ENCODE results near the gene ZNF521. TPM values are rescaled to one million over a fixed set of nuclear protein-coding genes. Genes with fewer than 3 reads are reported as not detected.

The ZNF521 gene
- total RNA-seq, 2 experiments from 2014 or later: 0.85 to 2.8 TPM

DNA sequence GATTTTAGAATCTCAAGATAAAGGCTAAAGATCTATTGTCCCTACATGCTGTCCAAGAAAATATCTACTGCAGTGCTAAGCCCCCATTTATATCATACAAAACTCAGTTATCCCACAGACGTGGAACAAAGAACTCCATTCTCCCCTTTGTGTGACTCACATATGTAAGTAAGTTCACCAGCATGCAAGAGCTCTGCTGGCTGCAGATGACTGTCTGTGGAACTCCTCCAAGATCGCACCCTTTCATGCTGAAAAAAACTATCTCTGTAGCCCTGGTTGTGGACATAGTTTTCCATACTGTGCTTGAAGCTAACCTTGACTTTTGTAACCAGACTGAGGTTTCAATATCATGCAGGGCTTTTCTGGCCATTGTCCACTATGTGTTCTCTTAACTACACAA, 207.1 kb downstream of the ZNF521 start:
- no TSS peak for BruUV-seq (replicated peaks)
- no peaks in the 10 kb centered on the region for H3K9me2 ChIP-seq (ENCODE audit: insufficient read depth, low read length)

DNA sequence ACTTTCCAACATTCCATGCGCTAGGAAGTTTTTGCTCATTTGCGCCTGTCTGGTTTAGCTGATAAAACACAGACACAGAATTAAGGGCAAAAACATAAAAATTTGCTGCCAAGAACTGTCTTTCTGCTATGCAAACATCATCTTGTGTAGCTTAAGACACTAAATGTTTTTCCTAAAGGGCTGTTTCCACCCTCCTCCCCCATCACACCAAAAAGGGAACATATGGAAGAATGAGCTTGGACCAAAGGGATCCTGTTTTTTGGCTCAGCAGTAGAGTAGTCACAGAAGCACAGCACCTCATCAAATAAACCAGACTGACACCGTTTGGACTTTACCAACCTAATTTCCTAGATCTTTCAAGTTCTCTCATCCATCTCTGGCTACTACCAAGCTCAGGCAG, 210.1 kb downstream of the ZNF521 start:
- POLR2A ChIA-PET: interaction anchor here (0.6 kb wide), 1 partner anchor 14 kb away, joined by 3 read pairs; no protein-coding TSS in a partner anchor
- intact Hi-C loops (cut with micrococcal nuclease; ENCODE audit: unreplicated experiment): no loop called here

More for the DNA sequence above, 207.1 kb downstream of the ZNF521 start:
- Histone ChIP-seq H3K27ac (ENCODE audit: low read depth, low read length, poor library complexity, severe bottlenecking) (no peak overlapping the region), H3K4me2 (ENCODE audit: low read length) (no peak overlapping the region), H3K9me3 (ENCODE audit: low read length) (no peaks in the 10 kb centered on the region), H3K36me3 (ENCODE audit: insufficient read depth, low read length) (no peaks in the 10 kb centered on the region), H3K4me1 (ENCODE audit: insufficient read depth, low read length, poor library complexity, severe bottlenecking) (no peaks in the 10 kb centered on the region), H4K20me1 (ENCODE audit: insufficient read depth, low read length) (no peaks in the 10 kb centered on the region), H3K4me3 (ENCODE audit: low read depth, low read length, poor library complexity, severe bottlenecking) (no peak overlapping the region), H3K79me2 (ENCODE audit: insufficient read depth, low read depth, low read length) (no peaks in the 10 kb centered on the region), H2AFZ (ENCODE audit: low read length) (no peak overlapping the region)
- ChIA-PET POLR2A (no interaction called here), CTCF (ENCODE audit: unreplicated experiment) (no interaction called here)
- TF ChIP-seq, protein P1, sequence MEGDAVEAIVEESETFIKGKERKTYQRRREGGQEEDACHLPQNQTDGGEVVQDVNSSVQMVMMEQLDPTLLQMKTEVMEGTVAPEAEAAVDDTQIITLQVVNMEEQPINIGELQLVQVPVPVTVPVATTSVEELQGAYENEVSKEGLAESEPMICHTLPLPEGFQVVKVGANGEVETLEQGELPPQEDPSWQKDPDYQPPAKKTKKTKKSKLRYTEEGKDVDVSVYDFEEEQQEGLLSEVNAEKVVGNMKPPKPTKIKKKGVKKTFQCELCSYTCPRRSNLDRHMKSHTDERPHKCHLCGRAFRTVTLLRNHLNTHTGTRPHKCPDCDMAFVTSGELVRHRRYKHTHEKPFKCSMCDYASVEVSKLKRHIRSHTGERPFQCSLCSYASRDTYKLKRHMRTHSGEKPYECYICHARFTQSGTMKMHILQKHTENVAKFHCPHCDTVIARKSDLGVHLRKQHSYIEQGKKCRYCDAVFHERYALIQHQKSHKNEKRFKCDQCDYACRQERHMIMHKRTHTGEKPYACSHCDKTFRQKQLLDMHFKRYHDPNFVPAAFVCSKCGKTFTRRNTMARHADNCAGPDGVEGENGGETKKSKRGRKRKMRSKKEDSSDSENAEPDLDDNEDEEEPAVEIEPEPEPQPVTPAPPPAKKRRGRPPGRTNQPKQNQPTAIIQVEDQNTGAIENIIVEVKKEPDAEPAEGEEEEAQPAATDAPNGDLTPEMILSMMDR (conservative IDR thresholded peaks at IDR 0.05; ENCODE audit: low read length): no peak
- DNase-seq (ENCODE audit: low spot score): no peak
- intact Hi-C loops (cut with micrococcal nuclease; ENCODE audit: unreplicated experiment): no loop called here

DNA sequence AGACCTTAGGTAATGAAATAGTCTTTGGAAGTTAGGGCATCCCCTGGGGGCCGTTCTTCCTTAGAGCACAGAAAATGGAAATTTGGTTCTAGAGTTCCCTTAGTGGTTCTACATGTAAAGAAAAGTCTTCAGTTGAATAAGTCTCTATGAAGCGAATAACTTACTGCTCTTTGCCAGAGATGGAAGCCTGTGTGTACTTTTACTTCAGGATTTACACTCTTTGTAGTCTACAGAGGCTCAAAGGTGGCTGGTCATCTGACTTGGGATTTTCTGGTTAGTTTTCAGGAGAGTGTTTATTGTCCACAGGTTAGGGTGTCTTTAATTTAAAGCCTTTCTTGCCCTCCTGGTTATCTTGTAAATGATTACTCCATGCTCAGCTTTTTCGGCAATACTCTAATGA, 210.6 kb downstream of the ZNF521 start:
- intact Hi-C loops (cut with micrococcal nuclease; ENCODE audit: unreplicated experiment): no loop called here
- BruUV-seq (replicated peaks): no TSS peak
- TF ChIP-seq, protein P1 (conservative IDR thresholded peaks at IDR 0.05; ENCODE audit: low read length): no peak
- TF ChIP-seq EZH2phosphoT487 (IDR thresholded peaks at IDR 0.05; ENCODE audit: borderline replicate concordance, low read depth, low read length): no peak
- Histone ChIP-seq H3K9me2 (ENCODE audit: insufficient read depth, low read length) (no peaks in the 10 kb centered on the region), H2AFZ (ENCODE audit: low read length) (no peak overlapping the region), H4K20me1 (ENCODE audit: insufficient read depth, low read length) (no peaks in the 10 kb centered on the region), H3K79me2 (ENCODE audit: insufficient read depth, low read depth, low read length) (no peaks in the 10 kb centered on the region), H3K4me2 (ENCODE audit: low read length) (no peak overlapping the region), H3K4me1 (ENCODE audit: insufficient read depth, low read length, poor library complexity, severe bottlenecking) (no peaks in the 10 kb centered on the region), H3K27ac (ENCODE audit: low read depth, low read length, poor library complexity, severe bottlenecking) (no peak overlapping the region), H3K4me3 (ENCODE audit: low read depth, low read length, poor library complexity, severe bottlenecking) (no peak overlapping the region), H3K36me3 (ENCODE audit: insufficient read depth, low read length) (no peaks in the 10 kb centered on the region), H3K9me3 (ENCODE audit: low read length) (no peaks in the 10 kb centered on the region)
- ChIA-PET POLR2A (interaction anchor here (0.6 to 1.9 kb wide), 2 partner anchors 13 to 38 kb away, joined by 3 to 6 read pairs; no protein-coding TSS in a partner anchor), CTCF (ENCODE audit: unreplicated experiment) (no interaction called here)
- no peak for DNase-seq (ENCODE audit: low spot score)

More for the DNA sequence above, 210.1 kb downstream of the ZNF521 start:
- CTCF ChIA-PET (ENCODE audit: unreplicated experiment): no interaction called here
- TF ChIP-seq EZH2phosphoT487 (IDR thresholded peaks at IDR 0.05; ENCODE audit: borderline replicate concordance, low read depth, low read length): no peak
- TF ChIP-seq, protein P1 (conservative IDR thresholded peaks at IDR 0.05; ENCODE audit: low read length): no peak
- H3K27ac ChIP-seq (ENCODE audit: low read depth, low read length, poor library complexity, severe bottlenecking): no peak overlapping the region
- no peak overlapping the region for H2AFZ ChIP-seq (ENCODE audit: low read length)
- DNase-seq (ENCODE audit: low spot score): no peak
- no peaks in the 10 kb centered on the region for H3K4me1 ChIP-seq (ENCODE audit: insufficient read depth, low read length, poor library complexity, severe bottlenecking)
- no peaks in the 10 kb centered on the region for H4K20me1 ChIP-seq (ENCODE audit: insufficient read depth, low read length)
- no peak overlapping the region for H3K4me3 ChIP-seq (ENCODE audit: low read depth, low read length, poor library complexity, severe bottlenecking)
- no peaks in the 10 kb centered on the region for H3K79me2 ChIP-seq (ENCODE audit: insufficient read depth, low read depth, low read length)
- BruUV-seq (replicated peaks): no TSS peak
- H3K9me2 ChIP-seq (ENCODE audit: insufficient read depth, low read length): no peaks in the 10 kb centered on the region
- H3K36me3 ChIP-seq (ENCODE audit: insufficient read depth, low read length): no peaks in the 10 kb centered on the region
- H3K9me3 ChIP-seq (ENCODE audit: low read length): no peaks in the 10 kb centered on the region
- no peak overlapping the region for H3K4me2 ChIP-seq (ENCODE audit: low read length)

Data from OCI-LY7 (cell line).